ENCODE results near the gene MRPS18C.

The MRPS18C gene

DNA sequence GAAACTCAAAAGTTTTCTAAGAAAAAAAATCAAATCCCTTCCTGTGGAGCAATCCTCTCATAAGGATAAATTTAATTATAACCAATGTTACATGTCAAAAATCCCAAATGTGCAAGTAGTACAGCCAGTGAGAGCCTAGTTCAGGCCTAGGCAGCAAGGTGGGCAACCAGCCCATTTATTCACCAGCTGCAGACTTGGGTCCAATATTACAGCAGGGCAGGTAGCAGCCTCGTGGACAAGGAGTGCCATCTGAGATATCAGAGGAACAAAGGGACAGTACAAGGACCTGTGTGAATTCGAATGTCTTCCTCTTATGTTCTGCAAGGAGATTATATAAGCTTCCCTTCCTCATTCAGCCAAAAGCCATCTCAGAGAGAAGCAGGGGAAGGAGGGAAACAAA lies 6.8 kb upstream of the MRPS18C start:
- Histone ChIP-seq H3K4me1 (ENCODE audit: control insufficient read depth, insufficient read depth, low read length, poor library complexity, severe bottlenecking) (peaks cover 3% of the 10 kb centered on the region), H3K9me3 (ENCODE audit: control insufficient read depth, low read length) (no peaks in the 10 kb centered on the region), H3K27ac (ENCODE audit: insufficient read depth, low read length, poor library complexity, severe bottlenecking) (no peak overlapping the region), H3K36me3 (ENCODE audit: control insufficient read depth, insufficient read depth, low read length) (peaks cover 22% of the 10 kb centered on the region), H3K4me3 (ENCODE audit: insufficient read depth, low read depth, low read length, poor library complexity, severe bottlenecking) (no peak overlapping the region), H3K27me3 (replicated peaks; ENCODE audit: control insufficient read depth, insufficient read depth, low read length, poor library complexity, severe bottlenecking) (no peaks in the 10 kb centered on the region)
- DNase-seq: no peak

GRCh38 chr4:83454686-83455085 lies 1.2 kb upstream of the MRPS18C start:
- DNase-seq: no peak
- Histone ChIP-seq H3K36me3 (ENCODE audit: control insufficient read depth, insufficient read depth, low read length) (peaks cover 14% of the 10 kb centered on the region), H3K9me3 (ENCODE audit: control insufficient read depth, low read length) (no peaks in the 10 kb centered on the region), H3K4me1 (ENCODE audit: control insufficient read depth, insufficient read depth, low read length, poor library complexity, severe bottlenecking) (peaks cover 10% of the 10 kb centered on the region), H3K27me3 (replicated peaks; ENCODE audit: control insufficient read depth, insufficient read depth, low read length, poor library complexity, severe bottlenecking) (no peaks in the 10 kb centered on the region), H3K4me3 (ENCODE audit: insufficient read depth, low read depth, low read length, poor library complexity, severe bottlenecking) (peak overlapping the region; percentile 92), H3K27ac (ENCODE audit: insufficient read depth, low read length, poor library complexity, severe bottlenecking) (peak overlapping the region; percentile 99)

DNA sequence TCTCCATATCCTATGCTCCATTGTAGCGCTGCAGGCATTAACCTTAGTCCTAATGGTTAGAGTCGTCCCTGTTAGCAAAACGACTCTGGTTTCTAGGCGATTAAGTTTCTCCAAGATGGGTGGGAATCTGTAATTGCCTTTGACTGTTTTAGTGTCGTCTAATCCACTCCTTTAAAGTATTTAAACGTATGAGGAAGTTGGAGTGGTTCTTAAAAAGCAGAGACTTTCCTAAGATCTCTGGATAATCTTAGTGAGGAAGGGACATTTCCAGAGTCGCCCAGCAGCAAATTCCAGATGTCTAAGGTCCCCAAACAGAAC lies 285 bp downstream of the MRPS18C start:
- peaks cover 24% of the 10 kb centered on the region for H3K36me3 ChIP-seq (ENCODE audit: control insufficient read depth, insufficient read depth, low read length)

GRCh38 chr4:83473423-83473822 lies 17.6 kb downstream of the MRPS18C start:
- no peak overlapping the region for H3K4me3 ChIP-seq (ENCODE audit: insufficient read depth, low read depth, low read length, poor library complexity, severe bottlenecking)
- H3K27me3 ChIP-seq (replicated peaks; ENCODE audit: control insufficient read depth, insufficient read depth, low read length, poor library complexity, severe bottlenecking): no peaks in the 10 kb centered on the region
- no peaks in the 10 kb centered on the region for H3K9me3 ChIP-seq (ENCODE audit: control insufficient read depth, low read length)
- H3K27ac ChIP-seq (ENCODE audit: insufficient read depth, low read length, poor library complexity, severe bottlenecking): no peak overlapping the region
- DNase-seq: no peak
- H3K4me1 ChIP-seq (ENCODE audit: control insufficient read depth, insufficient read depth, low read length, poor library complexity, severe bottlenecking): no peaks in the 10 kb centered on the region
- peaks cover 18% of the 10 kb centered on the region for H3K36me3 ChIP-seq (ENCODE audit: control insufficient read depth, insufficient read depth, low read length)

More for the DNA sequence above, 285 bp downstream of the MRPS18C start:
- H3K27me3 ChIP-seq (replicated peaks; ENCODE audit: control insufficient read depth, insufficient read depth, low read length, poor library complexity, severe bottlenecking): no peaks in the 10 kb centered on the region
- peaks cover 10% of the 10 kb centered on the region for H3K4me1 ChIP-seq (ENCODE audit: control insufficient read depth, insufficient read depth, low read length, poor library complexity, severe bottlenecking)
- peak overlapping the region; percentile 99 for H3K27ac ChIP-seq (ENCODE audit: insufficient read depth, low read length, poor library complexity, severe bottlenecking)
- DNase-seq: no peak
- no peaks in the 10 kb centered on the region for H3K9me3 ChIP-seq (ENCODE audit: control insufficient read depth, low read length)
- peak overlapping the region; percentile 92 for H3K4me3 ChIP-seq (ENCODE audit: insufficient read depth, low read depth, low read length, poor library complexity, severe bottlenecking)

DNA sequence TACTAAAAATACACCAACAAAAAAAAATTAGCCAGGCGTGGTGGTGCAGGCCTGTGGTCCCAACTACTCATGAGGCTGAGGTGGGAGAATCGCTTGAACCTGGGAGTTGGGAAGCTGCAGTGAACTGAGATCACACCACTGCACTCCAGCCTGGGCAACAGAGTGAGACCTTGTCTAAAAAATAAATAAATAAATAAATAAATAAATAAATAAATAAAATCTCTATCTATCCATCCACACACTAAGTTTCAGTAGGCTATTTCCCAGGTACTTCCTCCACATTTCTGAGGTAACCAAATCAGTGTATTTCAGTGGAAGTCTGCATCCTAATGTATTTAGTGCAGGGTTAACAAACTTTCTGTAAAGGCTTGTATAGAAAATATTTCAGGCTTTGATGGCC lies 18.1 kb downstream of the MRPS18C start:
- peaks cover 12% of the 10 kb centered on the region for H3K36me3 ChIP-seq (ENCODE audit: control insufficient read depth, insufficient read depth, low read length)
- H3K27ac ChIP-seq (ENCODE audit: insufficient read depth, low read length, poor library complexity, severe bottlenecking): no peak overlapping the region
- H3K4me1 ChIP-seq (ENCODE audit: control insufficient read depth, insufficient read depth, low read length, poor library complexity, severe bottlenecking): no peaks in the 10 kb centered on the region

DNA sequence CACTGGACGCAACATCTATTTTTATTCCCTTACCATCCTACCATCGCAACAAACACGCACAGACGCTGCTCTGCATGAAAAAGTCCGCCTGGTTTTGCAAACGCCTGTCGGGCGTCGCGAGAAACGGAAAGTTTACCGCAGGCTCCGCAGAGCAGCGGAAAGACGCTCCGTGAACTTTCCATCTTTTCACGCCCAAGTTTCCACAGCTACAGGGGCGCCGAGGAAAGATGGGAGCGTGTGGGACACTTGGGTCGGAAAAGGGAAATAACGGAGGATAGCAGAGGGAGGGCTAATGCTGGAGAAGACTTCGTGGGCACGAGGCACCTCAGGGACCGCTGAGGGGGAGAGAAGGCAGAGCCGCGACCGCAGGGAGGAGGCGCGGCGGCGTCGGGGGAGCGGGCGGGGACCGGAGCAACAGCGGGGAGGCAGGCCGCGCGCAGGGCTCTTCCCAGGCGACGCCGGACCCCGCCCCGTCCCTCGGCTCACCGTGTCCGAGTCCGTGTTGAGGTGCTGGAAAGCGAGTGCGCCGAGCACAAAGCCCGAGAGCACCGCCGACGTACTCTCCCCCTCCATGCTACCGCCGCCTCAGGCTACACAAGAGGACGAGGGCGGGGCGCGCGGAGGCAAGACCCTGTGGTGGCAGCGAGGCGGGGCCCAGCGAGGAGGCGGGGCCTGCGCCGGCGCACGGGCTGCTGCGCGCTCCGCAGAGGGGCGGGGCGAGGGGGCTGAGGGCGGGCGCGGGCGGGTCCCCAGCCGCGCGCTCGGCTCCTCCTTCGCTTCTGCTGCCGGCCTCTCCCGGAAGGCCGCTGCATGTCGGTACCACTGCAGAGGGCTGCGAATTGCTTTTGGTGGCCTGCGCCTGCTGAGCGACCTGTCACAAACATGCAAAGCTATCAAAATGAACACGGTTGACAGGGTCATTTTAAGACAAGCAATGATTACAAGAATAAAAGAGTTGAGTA lies 28.9 kb downstream of the MRPS18C start, which contains the start of gene ABRAXAS1:
Gene ABRAXAS1, minus strand, starts transcription at position 601 of the 962 bp plus-strand sequence. Its CDS starts 28 bp downstream, at position 573.
- H3K9me3 ChIP-seq (ENCODE audit: control insufficient read depth, low read length): no peaks in the 10 kb centered on the region

More for the DNA sequence above, 18.1 kb downstream of the MRPS18C start:
- H3K27me3 ChIP-seq (replicated peaks; ENCODE audit: control insufficient read depth, insufficient read depth, low read length, poor library complexity, severe bottlenecking): no peaks in the 10 kb centered on the region
- DNase-seq: no peak
- no peak overlapping the region for H3K4me3 ChIP-seq (ENCODE audit: insufficient read depth, low read depth, low read length, poor library complexity, severe bottlenecking)
- H3K9me3 ChIP-seq (ENCODE audit: control insufficient read depth, low read length): no peaks in the 10 kb centered on the region

GRCh38 chr4:83486457-83487129 lies 30.7 kb downstream of the MRPS18C start:
- no peaks in the 10 kb centered on the region for H3K36me3 ChIP-seq (ENCODE audit: control insufficient read depth, insufficient read depth, low read length)
- H3K9me3 ChIP-seq (ENCODE audit: control insufficient read depth, low read length): no peaks in the 10 kb centered on the region
- no peak overlapping the region for H3K27ac ChIP-seq (ENCODE audit: insufficient read depth, low read length, poor library complexity, severe bottlenecking)
- no peaks in the 10 kb centered on the region for H3K27me3 ChIP-seq (replicated peaks; ENCODE audit: control insufficient read depth, insufficient read depth, low read length, poor library complexity, severe bottlenecking)
- no peak for DNase-seq
- no peak overlapping the region for H3K4me3 ChIP-seq (ENCODE audit: insufficient read depth, low read depth, low read length, poor library complexity, severe bottlenecking)
- H3K4me1 ChIP-seq (ENCODE audit: control insufficient read depth, insufficient read depth, low read length, poor library complexity, severe bottlenecking): peaks cover 5% of the 10 kb centered on the region

More for the DNA sequence above, 28.9 kb downstream of the MRPS18C start, which contains the start of gene ABRAXAS1:
- Histone ChIP-seq H3K36me3 (ENCODE audit: control insufficient read depth, insufficient read depth, low read length) (no peaks in the 10 kb centered on the region), H3K4me3 (ENCODE audit: insufficient read depth, low read depth, low read length, poor library complexity, severe bottlenecking) (peak within 1 kb of the TSS; percentile 78), H3K27me3 (replicated peaks; ENCODE audit: control insufficient read depth, insufficient read depth, low read length, poor library complexity, severe bottlenecking) (no peaks in the 10 kb centered on the region), H3K27ac (ENCODE audit: insufficient read depth, low read length, poor library complexity, severe bottlenecking) (peak within 1 kb of the TSS; percentile 74), H3K4me1 (ENCODE audit: control insufficient read depth, insufficient read depth, low read length, poor library complexity, severe bottlenecking) (peaks cover 5% of the 10 kb centered on the region)
- DNase-seq: peak; percentile 87 to 93 (median 92)

- Histone ChIP-seq H3K27me3 (replicated peaks; ENCODE audit: control insufficient read depth, insufficient read depth, low read length, poor library complexity, severe bottlenecking) (no peaks in the 10 kb centered on the region), H3K27ac (ENCODE audit: insufficient read depth, low read length, poor library complexity, severe bottlenecking) (no peak overlapping the region), H3K4me1 (ENCODE audit: control insufficient read depth, insufficient read depth, low read length, poor library complexity, severe bottlenecking) (peaks cover 5% of the 10 kb centered on the region), H3K9me3 (ENCODE audit: control insufficient read depth, low read length) (no peaks in the 10 kb centered on the region), H3K36me3 (ENCODE audit: control insufficient read depth, insufficient read depth, low read length) (no peaks in the 10 kb centered on the region), H3K4me3 (ENCODE audit: insufficient read depth, low read depth, low read length, poor library complexity, severe bottlenecking) (no peak overlapping the region)
- DNase-seq: no peak
Observed at GRCh38 chr4:83489711-83490326, 34.0 kb downstream of the MRPS18C start.

DNA sequence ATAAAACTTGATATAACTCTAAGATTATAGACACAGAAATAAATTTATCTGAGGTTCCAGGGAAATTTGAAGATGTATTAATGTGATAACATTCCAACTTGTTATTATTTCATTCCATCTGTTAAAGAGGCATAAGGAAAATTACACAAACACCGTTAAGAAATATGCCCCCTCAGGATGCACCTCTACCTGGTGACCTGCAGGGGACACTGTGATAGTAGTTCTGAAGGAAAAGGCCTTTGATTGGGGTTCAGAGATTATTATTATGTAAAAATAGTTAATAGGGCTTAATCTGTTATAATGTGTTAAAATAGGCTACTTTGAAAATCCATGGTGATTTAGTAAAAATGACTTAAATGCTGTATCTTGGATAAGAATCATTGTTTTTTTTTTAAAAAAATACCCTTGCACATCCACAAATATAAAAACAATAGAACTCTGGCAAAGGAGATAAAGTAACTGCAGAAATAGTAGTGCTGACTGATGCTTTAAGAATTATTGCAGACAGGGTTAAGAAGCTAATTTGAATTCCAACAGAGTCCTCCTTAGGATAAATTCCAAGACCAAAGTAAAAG lies 35.1 kb downstream of the MRPS18C start:
- Histone ChIP-seq H3K27ac (ENCODE audit: insufficient read depth, low read length, poor library complexity, severe bottlenecking) (no peak overlapping the region), H3K9me3 (ENCODE audit: control insufficient read depth, low read length) (no peaks in the 10 kb centered on the region), H3K36me3 (ENCODE audit: control insufficient read depth, insufficient read depth, low read length) (no peaks in the 10 kb centered on the region), H3K4me3 (ENCODE audit: insufficient read depth, low read depth, low read length, poor library complexity, severe bottlenecking) (no peak overlapping the region), H3K4me1 (ENCODE audit: control insufficient read depth, insufficient read depth, low read length, poor library complexity, severe bottlenecking) (no peaks in the 10 kb centered on the region), H3K27me3 (replicated peaks; ENCODE audit: control insufficient read depth, insufficient read depth, low read length, poor library complexity, severe bottlenecking) (no peaks in the 10 kb centered on the region)
- no peak for DNase-seq
